DND-41 (cell line): ENCODE data around the gene PCDHGA5.

Experiments
- EZH2 ChIP-seq: IDR thresholded peaks from 3 replicates; pipeline ENCODE4 v1.6.1; 2012; ENCODE audit warnings: borderline replicate concordance, low read depth, mild to moderate bottlenecking, moderate library complexity, low read length, inconsistent platforms; ENCODE audit not compliant: severe bottlenecking
- TF ChIP-seq, protein P1 (sequence below): IDR thresholded peaks from 2 replicates; pipeline ENCODE4 v1.5.1; 2012; ENCODE audit warnings: borderline replicate concordance, low read length, moderate library complexity, mild to moderate bottlenecking; ENCODE audit not compliant: poor library complexity, severe bottlenecking; ENCODE audit errors: extremely low read depth

DNA sequence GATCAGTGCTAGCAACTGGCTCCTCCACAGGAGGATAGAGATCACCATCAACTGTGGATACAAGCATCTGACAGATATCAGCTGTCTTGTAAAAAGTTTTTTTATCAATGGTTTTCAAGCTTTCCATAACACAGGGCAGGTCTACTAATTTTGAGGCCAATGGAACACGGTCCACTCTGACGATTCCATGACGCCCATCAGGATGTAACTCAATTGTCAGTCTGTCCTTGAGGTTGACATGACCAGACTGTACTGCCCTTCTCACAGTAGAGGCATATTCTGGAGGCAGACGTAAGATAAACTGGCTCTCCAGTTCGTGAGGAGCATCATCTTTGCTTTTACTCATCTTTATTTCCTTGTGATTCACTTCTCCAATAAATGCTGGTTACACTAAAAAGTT lies 44.3 kb upstream of the PCDHGA5 start:
- TF ChIP-seq, protein P1, sequence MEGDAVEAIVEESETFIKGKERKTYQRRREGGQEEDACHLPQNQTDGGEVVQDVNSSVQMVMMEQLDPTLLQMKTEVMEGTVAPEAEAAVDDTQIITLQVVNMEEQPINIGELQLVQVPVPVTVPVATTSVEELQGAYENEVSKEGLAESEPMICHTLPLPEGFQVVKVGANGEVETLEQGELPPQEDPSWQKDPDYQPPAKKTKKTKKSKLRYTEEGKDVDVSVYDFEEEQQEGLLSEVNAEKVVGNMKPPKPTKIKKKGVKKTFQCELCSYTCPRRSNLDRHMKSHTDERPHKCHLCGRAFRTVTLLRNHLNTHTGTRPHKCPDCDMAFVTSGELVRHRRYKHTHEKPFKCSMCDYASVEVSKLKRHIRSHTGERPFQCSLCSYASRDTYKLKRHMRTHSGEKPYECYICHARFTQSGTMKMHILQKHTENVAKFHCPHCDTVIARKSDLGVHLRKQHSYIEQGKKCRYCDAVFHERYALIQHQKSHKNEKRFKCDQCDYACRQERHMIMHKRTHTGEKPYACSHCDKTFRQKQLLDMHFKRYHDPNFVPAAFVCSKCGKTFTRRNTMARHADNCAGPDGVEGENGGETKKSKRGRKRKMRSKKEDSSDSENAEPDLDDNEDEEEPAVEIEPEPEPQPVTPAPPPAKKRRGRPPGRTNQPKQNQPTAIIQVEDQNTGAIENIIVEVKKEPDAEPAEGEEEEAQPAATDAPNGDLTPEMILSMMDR: no peak
- TF ChIP-seq EZH2: no peak
